Osteocyte (in vitro differentiated cells): ENCODE data around the gene SLC25A33. TPM values are rescaled to one million over a fixed set of nuclear protein-coding genes. Genes with fewer than 3 reads are reported as not detected.

Source experiments
- DNase-seq: peaks from one replicate; pipeline ENCODE4 v3.0.0; 2021; ENCODE audit warnings: mixed read lengths; ENCODE audit not compliant: unreplicated experiment; ENCODE audit errors: extremely low spot score
- H3K27ac Mint-ChIP-seq: one replicate; pipeline ENCODE4 v1.8.0; 2021; ENCODE audit warnings: mild to moderate bottlenecking, mixed read lengths; ENCODE audit not compliant: unreplicated experiment
- H3K27me3 Mint-ChIP-seq: one replicate; pipeline ENCODE4 v1.8.0; 2021; ENCODE audit warnings: mixed read lengths; ENCODE audit not compliant: unreplicated experiment
- H3K36me3 Mint-ChIP-seq: one replicate; pipeline ENCODE4 v1.8.0; 2021; ENCODE audit warnings: mixed read lengths; ENCODE audit not compliant: unreplicated experiment
- H3K4me1 Mint-ChIP-seq: one replicate; pipeline ENCODE4 v1.8.0; 2021; ENCODE audit warnings: mixed read lengths; ENCODE audit not compliant: unreplicated experiment
- H3K4me3 Mint-ChIP-seq: one replicate; pipeline ENCODE4 v1.8.0; 2021; ENCODE audit warnings: mild to moderate bottlenecking, moderate library complexity, mixed read lengths; ENCODE audit not compliant: unreplicated experiment
- H3K9me3 Mint-ChIP-seq: one replicate; pipeline ENCODE4 v1.8.0; 2021; ENCODE audit warnings: mixed read lengths; ENCODE audit not compliant: unreplicated experiment
- CTCF ChIP-seq: fragments of 200-600 bp; sonication (generic); IDR thresholded peaks from 2 replicates; pipeline ENCODE4 v1.5.0; 2021; ENCODE audit warnings: antibody characterized with exemption, mild to moderate bottlenecking, moderate library complexity
- total RNA-seq: library from RNA; stranded (reverse); gene quantifications from 2 replicates; pipeline ENCODE4 v1.2.1, GENCODE V29; 2021

Gene SLC25A33
- total RNA-seq, 1 donor from 2014 or later = 7.0 TPM

GRCh38 chr1:9598316-9598700 is 59.0 kb downstream of the SLC25A33 start:
- Mint-ChIP-seq H3K27me3 (no peaks in the 10 kb centered on the region), H3K36me3 (peaks cover 8% of the 10 kb centered on the region), H3K4me3 (no peak overlapping the region), H3K4me1 (peaks cover 3% of the 10 kb centered on the region), H3K27ac (no peak overlapping the region), H3K9me3 (no peaks in the 10 kb centered on the region)
- TF ChIP-seq CTCF = no peak
- no peak for DNase-seq

- DNase-seq = no peak
- Mint-ChIP-seq H3K4me1 (no peaks in the 10 kb centered on the region), H3K4me3 (no peak overlapping the region), H3K27me3 (no peaks in the 10 kb centered on the region), H3K36me3 (peaks cover 8% of the 10 kb centered on the region), H3K27ac (no peak overlapping the region), H3K9me3 (no peaks in the 10 kb centered on the region)
- no peak for TF ChIP-seq CTCF
These were observed 60.5 kb downstream of the SLC25A33 start for GRCh38 chr1:9599741-9600140.

GRCh38 chr1:9600861-9601834 is 61.9 kb downstream of the SLC25A33 start:
- Mint-ChIP-seq H3K9me3 (no peaks in the 10 kb centered on the region), H3K4me3 (no peak overlapping the region), H3K27ac (no peak overlapping the region), H3K36me3 (peaks cover 8% of the 10 kb centered on the region), H3K4me1 (no peaks in the 10 kb centered on the region), H3K27me3 (no peaks in the 10 kb centered on the region)
- no peak for DNase-seq
- no peak for TF ChIP-seq CTCF

GRCh38 chr1:9601942-9602793 is 62.9 kb downstream of the SLC25A33 start:
- Mint-ChIP-seq H3K27ac (no peak overlapping the region), H3K9me3 (no peaks in the 10 kb centered on the region), H3K4me1 (no peaks in the 10 kb centered on the region), H3K27me3 (no peaks in the 10 kb centered on the region), H3K36me3 (peaks cover 7% of the 10 kb centered on the region), H3K4me3 (no peak overlapping the region)
- TF ChIP-seq CTCF = no peak
- no peak for DNase-seq

- no peak overlapping the region for H3K4me3 Mint-ChIP-seq
- H3K27ac Mint-ChIP-seq = no peak overlapping the region
- no peaks in the 10 kb centered on the region for H3K4me1 Mint-ChIP-seq
- no peak for TF ChIP-seq CTCF
- no peak for DNase-seq
- H3K36me3 Mint-ChIP-seq = peaks cover 5% of the 10 kb centered on the region
- H3K27me3 Mint-ChIP-seq = no peaks in the 10 kb centered on the region
- H3K9me3 Mint-ChIP-seq = no peaks in the 10 kb centered on the region
These were observed 63.5 kb downstream of the SLC25A33 start for GRCh38 chr1:9602794-9603167.
